GM12878 (cell line): ENCODE data around the gene MAP7D2. TPM values are rescaled to one million over a fixed set of nuclear protein-coding genes. Genes with fewer than 3 reads are reported as not detected.

Experiments
- ATAC-seq: fragments of 200-7000 bp; cut with Tn5 transposase; 3 replicates; pipeline ENCODE4 v1.9.1; 2020; ENCODE audit warnings: mild to moderate bottlenecking, moderate library complexity
- BruUV-seq: library from RNA; stranded (reverse); fragments of 400-500 nt; replicated peaks from 2 replicates; lab custom pipeline; 2021; lab: Mats Ljungman, UMichigan
- CTCF ChIA-PET: fragments of 300-600 bp; sonication (Branson Sonifier 250); formaldehyde crosslinking; extraction: SDS; loops from one replicate; lab custom pipeline; 2021; ENCODE audit warnings: inconsistent platforms; lab: Yijun Ruan, JAX
- POLR2A ChIA-PET: fragments of 350-600 bp; formaldehyde crosslinking; extraction: SDS; loops from one replicate; lab custom pipeline; 2021; ENCODE audit warnings: inconsistent platforms; lab: Charles Lee
- RAD21 ChIA-PET: fragments of 300-600 bp; sonication (Branson Sonifier 250); formaldehyde crosslinking; loops from one replicate; lab custom pipeline; 2023; ENCODE audit warnings: antibody characterized with exemption; ENCODE audit not compliant: unreplicated experiment; lab: Charles Lee
- SMC1A ChIA-PET: fragments of 300-600 bp; sonication (Branson Sonifier 250); formaldehyde crosslinking; loops from one replicate; lab custom pipeline; 2023; ENCODE audit not compliant: unreplicated experiment, uncharacterized antibody; lab: Charles Lee
- DNase-seq: peaks from one replicate; pipeline ENCODE4 v3.0.0-alpha.2; 2011; ENCODE audit warnings: low read depth, low spot score
- FAIRE-seq: peaks from 3 replicates; lab custom pipeline; 2011; peaks lifted over from hg19 to GRCh38; lab: Jason Lieb, UNC
- H2AFZ ChIP-seq: 2 replicates; pipeline ENCODE4 v1.6.0; 2011; ENCODE audit warnings: low read depth, low read length, control low read depth; ENCODE audit not compliant: control insufficient read depth
- H3K27ac ChIP-seq: 2 replicates; pipeline ENCODE4 v1.5.1; 2011; ENCODE audit warnings: control low read depth; ENCODE audit not compliant: control insufficient read depth, insufficient read depth
- H3K27me3 ChIP-seq, 2 experiments: replicated peaks in 1 of 2; 2 replicates each; pipeline versions ENCODE4 v1.6.0 to v1.6.1; 2011; ENCODE audit warnings: low read length in 1 of 2; ENCODE audit not compliant: control insufficient read depth in 2 of 2, insufficient read depth in 2 of 2
- H3K36me3 ChIP-seq, 2 experiments: 2 replicates each; pipeline ENCODE4 v1.5.1; 2011; ENCODE audit warnings: low read length in 1 of 2; ENCODE audit not compliant: control insufficient read depth in 2 of 2, insufficient read depth in 2 of 2
- H3K4me1 ChIP-seq: 2 replicates; pipeline ENCODE4 v1.6.1; 2011; ENCODE audit warnings: mild to moderate bottlenecking, low read length, moderate library complexity, mixed read lengths; ENCODE audit not compliant: control insufficient read depth, insufficient read depth
- H3K4me2 ChIP-seq: 2 replicates; pipeline ENCODE4 v1.6.0; 2011; ENCODE audit warnings: control low read depth; ENCODE audit not compliant: control insufficient read depth, insufficient read depth
- H3K4me3 ChIP-seq: fragments of 200-600 bp; sonication (generic); 2 replicates; pipeline ENCODE4 v1.5.1; 2016
- H3K79me2 ChIP-seq: 2 replicates; pipeline ENCODE4 v1.6.0; 2011; ENCODE audit warnings: low read length; ENCODE audit not compliant: control insufficient read depth, insufficient read depth
- H3K9ac ChIP-seq: 2 replicates; pipeline ENCODE4 v1.8.0; 2011; ENCODE audit warnings: low read length, control low read depth, mixed read lengths; ENCODE audit not compliant: control insufficient read depth, insufficient read depth
- H3K9me3 ChIP-seq: replicated peaks from 3 replicates; pipeline ENCODE4 v1.5.1; 2011; ENCODE audit warnings: mild to moderate bottlenecking, low read length; ENCODE audit not compliant: control insufficient read depth, insufficient read depth
- H4K20me1 ChIP-seq: 2 replicates; pipeline ENCODE4 v1.6.0; 2011; ENCODE audit not compliant: control insufficient read depth, insufficient read depth
- MTA3 ChIP-seq: IDR thresholded peaks from 2 replicates; pipeline ENCODE4 v1.6.1; 2012; ENCODE audit warnings: low read length, inconsistent platforms, borderline replicate concordance
- MYC ChIP-seq: IDR thresholded peaks from 2 replicates; pipeline ENCODE4 v1.6.1; 2011; ENCODE audit warnings: mild to moderate bottlenecking, low read length, moderate library complexity, inconsistent platforms; ENCODE audit not compliant: insufficient read depth, insufficient replicate concordance, insufficient read length, severe bottlenecking
- NR2C1 ChIP-seq: fragments of 450-650 bp; IDR thresholded peaks from 2 replicates; pipeline ENCODE4 v1.6.1; 2017; ENCODE audit warnings: antibody characterized with exemption, mild to moderate bottlenecking, moderate library complexity
- SREBF1 ChIP-seq: IDR thresholded peaks from 2 replicates; pipeline ENCODE4 v1.6.1; 2012; ENCODE audit warnings: mild to moderate bottlenecking, low read length
- SUZ12 ChIP-seq: fragments of 200-600 bp; sonication (generic); IDR thresholded peaks from one replicate; pipeline ENCODE4 v1.6.1; 2018; ENCODE audit warnings: antibody characterized with exemption, mild to moderate bottlenecking; ENCODE audit not compliant: unreplicated experiment
- WGBS: methylation state at CpG from one replicate; pipeline ENCODE4 v1.1.6; 2016; ENCODE audit warnings: low lambda C conversion rate; ENCODE audit not compliant: insufficient replicate concordance, insufficient coverage; ENCODE audit errors: missing lambda C conversion rate; 5-methylcytosine and 5-hydroxymethylcytosine counted together
- in situ Hi-C: fragments of 300-500 bp; cut with MboI; formaldehyde crosslinking; loops from 9 replicates; pipeline ENCODE4 v1.14.3; 2018; ENCODE audit warnings: mixed read lengths
- intact Hi-C: fragments of 100-400 bp; cut with micrococcal nuclease; formaldehyde crosslinking; loops from one replicate; pipeline ENCODE4 v1.14.2; 2022; ENCODE audit not compliant: unreplicated experiment
- polyA plus RNA-seq, 11 experiments: library from polyadenylated mRNA; depleted of rRNA in 4 of 11; unstranded in 6 of 11; stranded (reverse) in 5 of 11; fragments of >200 nt; fragmentation: Nextera tagmentation in 4 of 11; fragmentation: Illumina TruSeq in 1 of 11; extraction: Ambion mirVana in 4 of 11; extraction: Trizol in 1 of 11; gene quantifications; 1 replicate in 1 of 11; 2 replicates in 10 of 11; pipeline versions ENCODE4 v1.2.1 to v1.2.3, GENCODE V29; 2011 to 2016; ENCODE audit warnings: inconsistent platforms in 2 of 11, missing spikeins in 2 of 11, low read depth in 1 of 11
- total RNA-seq, 4 experiments: library from RNA; depleted of rRNA in 3 of 4; stranded (reverse); fragments of >200 nt in 3 of 4; fragmentation: Illumina TruSeq in 1 of 4; extraction: Trizol in 1 of 4; gene quantifications; 2 replicates each; pipeline versions ENCODE4 v1.2.1 to v1.2.3, GENCODE V29; 2013 to 2021

The MAP7D2 gene
- total and polyA plus RNA-seq, 10 of the 15 experiments (the other 5 are each of a cell fraction or from before 2014, with no cell fraction given): 0.06 to 18.4 (median 0.22) TPM

- in situ Hi-C loops (no loop called here), intact Hi-C loops (no loop called here)
- POLR2A ChIA-PET: no interaction called here
Measured at GRCh38 chrX:19986531-19986930, 130.2 kb downstream of the MAP7D2 start.

GRCh38 chrX:19981947-19982346, 134.8 kb downstream of the MAP7D2 start:
- ChIA-PET POLR2A (no interaction called here), RAD21 (no interaction called here), CTCF (no interaction called here), SMC1A (no interaction called here)
- H3K79me2 ChIP-seq: no peaks in the 10 kb centered on the region; the same call in none of the 2 replicates
- in situ Hi-C loops (no loop called here), intact Hi-C loops (no loop called here)
- 46% methylated on average over 2 of the region's 2 CpGs for WGBS
- BruUV-seq: no TSS peak
- H3K4me1 ChIP-seq: no peaks in the 10 kb centered on the region
- no peaks in the 10 kb centered on the region for H3K27me3 ChIP-seq
- H3K9ac ChIP-seq: no peak overlapping the region
- no peak for FAIRE-seq
- no peak overlapping the region for H3K27ac ChIP-seq
- H3K4me3 ChIP-seq: no peak overlapping the region
- TF ChIP-seq SUZ12: no peak
- ATAC-seq: no peak
- H4K20me1 ChIP-seq: no peaks in the 10 kb centered on the region
- H3K4me2 ChIP-seq: no peak overlapping the region
- no peaks in the 10 kb centered on the region; a peak in 1 of 4 replicates for H3K36me3 ChIP-seq
- peaks cover 2% of the 10 kb centered on the region; the same call in 2 of the 3 replicates for H3K9me3 ChIP-seq
- H2AFZ ChIP-seq: no peak overlapping the region
- DNase-seq: no peak

More at GRCh38 chrX:19986531-19986930, 130.2 kb downstream of the MAP7D2 start:
- 63% methylated on average over 2 of the region's 3 CpGs for WGBS
- TF ChIP-seq MTA3 (no peak), NR2C1 (no peak), MYC (no peak), SREBF1 (no peak)
- H3K27me3 ChIP-seq: no peaks in the 10 kb centered on the region
- H3K36me3 ChIP-seq: no peaks in the 10 kb centered on the region
- ChIA-PET CTCF (interaction anchor here (0.9 to 3.4 kb wide), 3 partner anchors 81 to 82 kb away, joined by 3 to 19 read pairs (median 6); no protein-coding TSS in a partner anchor), SMC1A (interaction anchor here (1.3 kb wide), 1 partner anchor 80 kb away, joined by 3 read pairs; no protein-coding TSS in a partner anchor), RAD21 (interaction anchor here (1.5 to 4.4 kb wide), 2 partner anchors 75 to 82 kb away, joined by 5 to 19 read pairs; no protein-coding TSS in a partner anchor)
- H3K4me3 ChIP-seq: no peak overlapping the region
- ATAC-seq: no peak
- no peak for FAIRE-seq
- peaks cover 3% of the 10 kb centered on the region; the same call in 1 of the 2 replicates for H3K79me2 ChIP-seq
- no peak overlapping the region for H3K9ac ChIP-seq
- no peak overlapping the region for H3K4me2 ChIP-seq
- H3K27ac ChIP-seq: no peak overlapping the region
- no peak overlapping the region for H2AFZ ChIP-seq
- H3K9me3 ChIP-seq: no peaks in the 10 kb centered on the region
- DNase-seq: no peak
- no peaks in the 10 kb centered on the region for H4K20me1 ChIP-seq
- no TSS peak for BruUV-seq
- H3K4me1 ChIP-seq: no peaks in the 10 kb centered on the region
